ENCODE measurements around the gene DEFB115.

DNA sequence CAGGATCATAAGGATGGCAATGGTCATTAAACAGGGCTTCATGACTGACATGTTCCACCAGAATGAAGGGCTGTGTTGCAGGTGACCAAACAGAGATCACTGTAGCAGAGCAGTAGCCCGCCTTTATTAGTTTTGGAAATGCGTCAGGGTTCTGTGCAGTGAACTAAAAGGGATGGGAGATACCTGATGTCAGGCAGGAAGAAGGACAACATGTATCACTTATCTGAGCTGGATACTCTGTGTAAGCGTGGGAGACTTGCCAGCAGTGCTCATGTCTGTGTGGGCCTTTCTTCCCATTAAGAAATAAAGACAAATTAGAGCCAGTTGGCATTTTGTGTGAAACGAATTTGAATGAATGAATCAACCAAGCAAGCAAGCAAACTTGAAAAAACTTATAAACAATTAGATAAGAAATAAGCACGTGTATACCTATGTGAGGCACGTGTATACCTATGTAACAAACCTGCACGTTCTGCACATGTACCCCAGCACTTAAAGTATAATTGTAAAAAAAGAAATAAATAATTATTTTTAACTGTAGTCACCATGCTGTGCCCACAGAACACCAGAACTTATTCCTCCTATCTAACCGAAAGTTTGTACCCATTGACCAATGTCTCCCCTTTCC lies 51.2 kb downstream of the DEFB115 start, which contains the start of gene DEFB116:
- TF ChIP-seq GABPB1 (CRISPR knock-in tag; IDR thresholded peaks at IDR 0.05) (no peak), PTTG1 (tag; IDR thresholded peaks at IDR 0.05; ENCODE audit: low read depth) (no peak), JUNB (CRISPR knock-in tag; conservative IDR thresholded peaks at IDR 0.05) (no peak), CTCF (IDR thresholded peaks at IDR 0.05 in 2 of 3, conservative IDR thresholded peaks at IDR 0.05 in 1 of 3; ENCODE audit: insufficient read depth in 2 of 3, low read depth in 1 of 3, low read length in 3 of 3) (no peak), CAMTA2 (CRISPR knock-in tag; conservative IDR thresholded peaks at IDR 0.05) (no peak), NFIC (IDR thresholded peaks at IDR 0.05) (no peak), RFX5 (IDR thresholded peaks at IDR 0.05; ENCODE audit: low read depth, low read length) (no peak), NRF1 (conservative IDR thresholded peaks at IDR 0.05 in 1 of 2, IDR thresholded peaks at IDR 0.05 in 1 of 2) (no peak), ZNF707 (CRISPR knock-in tag; conservative IDR thresholded peaks at IDR 0.05) (no peak)
